Trophoblast cell (in vitro differentiated cells and primary cell): ENCODE data around the gene RPRD1A.

Experiments
- DNase-seq, 2 donors: peaks; one replicate each; pipeline ENCODE4 v3.0.0-alpha.2; 2016
- H2AFZ ChIP-seq: 2 replicates; pipeline ENCODE4 v1.6.1; 2013; ENCODE audit warnings: low read length, moderate library complexity, mild to moderate bottlenecking; ENCODE audit not compliant: insufficient read depth, poor library complexity
- H2AK5ac ChIP-seq: 2 replicates; pipeline ENCODE4 v1.6.1; 2013; ENCODE audit warnings: mild to moderate bottlenecking, low read length
- H2BK120ac ChIP-seq: 2 replicates; pipeline ENCODE4 v1.6.1; 2013; ENCODE audit warnings: low read length, mild to moderate bottlenecking, moderate library complexity; ENCODE audit not compliant: insufficient read depth, poor library complexity
- H2BK12ac ChIP-seq: 2 replicates; pipeline ENCODE4 v1.6.1; 2013; ENCODE audit warnings: mild to moderate bottlenecking, low read length, moderate library complexity
- H2BK5ac ChIP-seq: 2 replicates; pipeline ENCODE4 v1.6.1; 2013; ENCODE audit warnings: low read length, low read depth, moderate library complexity, mild to moderate bottlenecking; ENCODE audit not compliant: poor library complexity
- H3K14ac ChIP-seq: 2 replicates; pipeline ENCODE4 v1.6.1; 2013; ENCODE audit warnings: mild to moderate bottlenecking, low read length
- H3K18ac ChIP-seq: 2 replicates; pipeline ENCODE4 v1.6.1; 2013; ENCODE audit warnings: mild to moderate bottlenecking, low read length
- H3K23ac ChIP-seq: 2 replicates; pipeline ENCODE4 v1.6.1; 2013; ENCODE audit warnings: low read length
- H3K27ac ChIP-seq: 2 replicates; pipeline ENCODE4 v1.5.1; 2013; ENCODE audit warnings: low read depth, mild to moderate bottlenecking, inconsistent platforms, low read length, moderate library complexity
- H3K27me3 ChIP-seq: 2 replicates; pipeline ENCODE4 v1.6.1; 2013; ENCODE audit warnings: inconsistent platforms, mild to moderate bottlenecking, low read length, moderate library complexity; ENCODE audit not compliant: insufficient read depth
- H3K36me3 ChIP-seq, 2 experiments: 1 replicate in 1 of 2; 2 replicates in 1 of 2; pipeline ENCODE4 v1.6.1; 2013; ENCODE audit warnings: low read length in 2 of 2, mild to moderate bottlenecking in 2 of 2, moderate library complexity in 1 of 2; ENCODE audit not compliant: insufficient read depth in 2 of 2, control insufficient read depth in 1 of 2
- H3K4ac ChIP-seq: 2 replicates; pipeline ENCODE4 v1.6.1; 2013; ENCODE audit warnings: low read depth, mild to moderate bottlenecking, low read length, moderate library complexity
- H3K4me1 ChIP-seq, 2 experiments: 1 replicate in 1 of 2; 2 replicates in 1 of 2; pipeline ENCODE4 v1.6.1; 2013; ENCODE audit warnings: low read length in 2 of 2, mild to moderate bottlenecking in 2 of 2, moderate library complexity in 1 of 2; ENCODE audit not compliant: insufficient read depth in 2 of 2, control insufficient read depth in 1 of 2
- H3K4me2 ChIP-seq: 2 replicates; pipeline ENCODE4 v1.6.1; 2013; ENCODE audit warnings: inconsistent platforms, mild to moderate bottlenecking, low read length, moderate library complexity
- H3K4me3 ChIP-seq: 2 replicates; pipeline ENCODE4 v1.5.1; 2013; ENCODE audit warnings: mild to moderate bottlenecking, low read depth, low read length, inconsistent platforms
- H3K79me1 ChIP-seq: one replicate; pipeline ENCODE4 v1.6.1; 2013; ENCODE audit warnings: low read length
- H3K79me2 ChIP-seq: 2 replicates; pipeline ENCODE4 v1.6.1; 2013; ENCODE audit warnings: low read length, mild to moderate bottlenecking; ENCODE audit not compliant: control insufficient read depth, insufficient read depth, poor library complexity
- H3K9ac ChIP-seq: 2 replicates; pipeline ENCODE4 v1.6.1; 2013; ENCODE audit warnings: mild to moderate bottlenecking, low read length
- H3K9me3 ChIP-seq: 2 replicates; pipeline ENCODE4 v1.6.1; 2013; ENCODE audit warnings: low read depth, mild to moderate bottlenecking, control low read depth, inconsistent platforms, low read length; ENCODE audit not compliant: insufficient read depth
- H4K12ac ChIP-seq: 2 replicates; pipeline ENCODE4 v1.6.1; 2013; ENCODE audit warnings: low read depth, mild to moderate bottlenecking, low read length, moderate library complexity
- H4K8ac ChIP-seq: 2 replicates; pipeline ENCODE4 v1.6.1; 2013; ENCODE audit warnings: low read depth, mild to moderate bottlenecking, low read length, moderate library complexity
- H4K91ac ChIP-seq: one replicate; pipeline ENCODE4 v1.6.1; 2013; ENCODE audit warnings: low read depth, mild to moderate bottlenecking, low read length, moderate library complexity
- WGBS: extraction: QIAGEN DNeasy Blood & Tissue Kit; methylation state at CpG from one replicate; pipeline ENCODE4 v1.1.7; 2013; ENCODE audit warnings: missing lambda C conversion rate; ENCODE audit not compliant: insufficient read length, insufficient coverage; ENCODE audit errors: extremely low coverage; 5-methylcytosine and 5-hydroxymethylcytosine counted together

The RPRD1A gene

GRCh38 chr18:36112302-36112701 lies 44.9 kb upstream of the RPRD1A start:
- H3K4me1 ChIP-seq = peaks cover 0 to 4% of the 10 kb centered on the region in 2 experiments
- no peak overlapping the region for H4K8ac ChIP-seq
- H2AK5ac ChIP-seq = no peak overlapping the region
- H3K14ac ChIP-seq = no peak overlapping the region
- H2BK12ac ChIP-seq = no peak overlapping the region
- H3K4me3 ChIP-seq = no peak overlapping the region
- H3K4ac ChIP-seq = no peak overlapping the region
- H3K9me3 ChIP-seq = no peaks in the 10 kb centered on the region
- no peak overlapping the region for H2AFZ ChIP-seq
- no peak overlapping the region for H3K27ac ChIP-seq
- H4K12ac ChIP-seq = no peak overlapping the region
- H4K91ac ChIP-seq = no peak overlapping the region
- peaks cover 19 to 20% of the 10 kb centered on the region in 2 experiments for H3K36me3 ChIP-seq
- no peak overlapping the region for H2BK120ac ChIP-seq
- no peaks in the 10 kb centered on the region for H3K27me3 ChIP-seq
- no peak overlapping the region for H3K4me2 ChIP-seq
- no peak for DNase-seq
- H3K18ac ChIP-seq = no peak overlapping the region
- H3K79me2 ChIP-seq = no peaks in the 10 kb centered on the region
- H3K23ac ChIP-seq = no peak overlapping the region
- no peak overlapping the region for H3K9ac ChIP-seq
- no peak overlapping the region for H2BK5ac ChIP-seq
- H3K79me1 ChIP-seq = no peaks in the 10 kb centered on the region

- no peak overlapping the region for H3K23ac ChIP-seq
- no peaks in the 10 kb centered on the region for H3K27me3 ChIP-seq
- no peak overlapping the region for H3K4me2 ChIP-seq
- no peak overlapping the region for H3K18ac ChIP-seq
- no peaks in the 10 kb centered on the region for H3K9me3 ChIP-seq
- no peak overlapping the region for H4K8ac ChIP-seq
- H3K79me2 ChIP-seq = no peaks in the 10 kb centered on the region
- H3K79me1 ChIP-seq = no peaks in the 10 kb centered on the region
- H3K4me1 ChIP-seq = peaks cover 0 to 4% of the 10 kb centered on the region in 2 experiments
- no peak overlapping the region for H3K4me3 ChIP-seq
- no peak overlapping the region for H2BK120ac ChIP-seq
- H2AK5ac ChIP-seq = no peak overlapping the region
- no CpG with 5 or more reads among the region's 1 CpG for WGBS
- H3K14ac ChIP-seq = no peak overlapping the region
- H3K4ac ChIP-seq = no peak overlapping the region
- no peak overlapping the region for H2BK12ac ChIP-seq
- no peak overlapping the region for H4K12ac ChIP-seq
- no peak overlapping the region for H3K9ac ChIP-seq
- no peak overlapping the region for H2AFZ ChIP-seq
- no peak for DNase-seq
- no peak overlapping the region for H4K91ac ChIP-seq
- H2BK5ac ChIP-seq = no peak overlapping the region
- peaks cover 13 to 14% of the 10 kb centered on the region in 2 experiments for H3K36me3 ChIP-seq
- H3K27ac ChIP-seq = no peak overlapping the region
Measured at GRCh38 chr18:36109737-36110136, 42.4 kb upstream of the RPRD1A start.

DNA sequence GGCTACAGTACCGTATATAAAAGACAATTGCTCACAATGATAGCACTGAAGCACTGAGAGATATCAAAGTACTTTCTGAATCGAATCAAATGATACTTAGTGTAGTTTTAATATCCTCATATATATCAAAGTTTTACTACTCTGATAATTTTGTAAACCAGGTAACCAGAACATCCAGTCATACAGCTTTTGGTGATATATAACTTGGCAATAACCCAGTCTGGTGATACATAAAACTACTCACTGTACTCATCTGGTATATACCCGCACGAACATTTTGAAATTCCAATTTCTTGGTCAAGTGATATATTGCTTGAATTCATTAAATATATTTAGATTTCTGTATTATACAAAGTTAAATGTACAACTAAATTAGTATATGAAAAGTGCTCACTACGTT lies 41.2 kb upstream of the RPRD1A start:
- Histone ChIP-seq H3K9me3 (no peaks in the 10 kb centered on the region), H2BK5ac (no peak overlapping the region), H3K27me3 (no peaks in the 10 kb centered on the region), H3K4me2 (no peak overlapping the region), H4K91ac (no peak overlapping the region), H3K4ac (no peak overlapping the region), H3K14ac (no peak overlapping the region), H3K27ac (no peak overlapping the region), H3K36me3 (peaks cover 9 to 11% of the 10 kb centered on the region in 2 experiments), H2AFZ (no peak overlapping the region), H4K12ac (no peak overlapping the region), H2AK5ac (no peak overlapping the region), H3K9ac (no peak overlapping the region), H3K79me2 (no peaks in the 10 kb centered on the region), H3K18ac (no peak overlapping the region), H3K79me1 (no peaks in the 10 kb centered on the region), H3K4me1 (peaks cover 0 to 4% of the 10 kb centered on the region in 2 experiments), H2BK120ac (no peak overlapping the region), H4K8ac (no peak overlapping the region), H3K23ac (no peak overlapping the region), H2BK12ac (no peak overlapping the region), H3K4me3 (no peak overlapping the region)
- no peak for DNase-seq
- WGBS = no CpG with 5 or more reads among the region's 5 CpGs

- no peak overlapping the region for H3K23ac ChIP-seq
- no peak overlapping the region for H3K4me3 ChIP-seq
- H3K4me2 ChIP-seq = no peak overlapping the region
- DNase-seq = no peak
- H2BK5ac ChIP-seq = no peak overlapping the region
- H2BK120ac ChIP-seq = no peak overlapping the region
- no peak overlapping the region for H4K12ac ChIP-seq
- H3K9me3 ChIP-seq = no peaks in the 10 kb centered on the region
- H3K4ac ChIP-seq = no peak overlapping the region
- no peak overlapping the region for H3K18ac ChIP-seq
- no peaks in the 10 kb centered on the region for H3K79me2 ChIP-seq
- WGBS = no CpG with 5 or more reads among the region's 2 CpGs
- H3K79me1 ChIP-seq = no peaks in the 10 kb centered on the region
- H3K27me3 ChIP-seq = no peaks in the 10 kb centered on the region
- peaks cover 0 to 4% of the 10 kb centered on the region in 2 experiments for H3K4me1 ChIP-seq
- H2BK12ac ChIP-seq = no peak overlapping the region
- H2AK5ac ChIP-seq = no peak overlapping the region
- H3K9ac ChIP-seq = no peak overlapping the region
- H4K8ac ChIP-seq = no peak overlapping the region
- H3K14ac ChIP-seq = no peak overlapping the region
- H2AFZ ChIP-seq = no peak overlapping the region
- no peak overlapping the region for H4K91ac ChIP-seq
- no peak overlapping the region for H3K27ac ChIP-seq
- peaks cover 7 to 9% of the 10 kb centered on the region in 2 experiments for H3K36me3 ChIP-seq
Measured at GRCh38 chr18:36108196-36108595, 40.8 kb upstream of the RPRD1A start.
